Duodenal mucosa (tissue), 2 donors: ENCODE measurements around the gene PROCA1.
A peak's percentile ranks its signal among the peaks of the same experiment; 100 is the strongest.
"Not testable (repeated sequence)": the region's sequence is repeated elsewhere in the genome, so short reads cannot be mapped to it uniquely, and the experiment has no call there.

Source experiments
- H3K27ac ChIP-seq: one replicate; pipeline ENCODE4 v1.7.0; 2013; ENCODE audit warnings: low read depth, low read length
- H3K27me3 ChIP-seq, 2 donors: one replicate each; pipeline ENCODE4 v1.7.0; 2013; ENCODE audit warnings: low read length in 2 of 2, control low read depth in 1 of 2; ENCODE audit not compliant: insufficient read depth in 2 of 2, control insufficient read depth in 1 of 2
- H3K36me3 ChIP-seq, 2 donors: one replicate each; pipeline ENCODE4 v1.7.0; 2013; ENCODE audit warnings: low read length in 2 of 2, control low read depth in 1 of 2; ENCODE audit not compliant: insufficient read depth in 2 of 2, control insufficient read depth in 1 of 2
- H3K4me1 ChIP-seq, 2 donors: one replicate each; pipeline ENCODE4 v1.7.0; 2013; ENCODE audit warnings: low read length in 2 of 2, control low read depth in 1 of 2; ENCODE audit not compliant: insufficient read depth in 2 of 2, control insufficient read depth in 1 of 2
- H3K4me3 ChIP-seq, 2 donors: one replicate each; pipeline ENCODE4 v1.7.0; 2013; ENCODE audit warnings: low read length in 2 of 2, low read depth in 1 of 2
- H3K9ac ChIP-seq, 2 donors: one replicate each; pipeline ENCODE4 v1.7.0; 2013; ENCODE audit warnings: low read length in 2 of 2, low read depth in 1 of 2
- H3K9me3 ChIP-seq, 2 donors: one replicate each; pipeline ENCODE4 v1.7.0; 2013; ENCODE audit warnings: low read length in 2 of 2, control low read depth in 1 of 2; ENCODE audit not compliant: control insufficient read depth in 1 of 2

The PROCA1 gene

GRCh38 chr17:28665994-28666393 lies 45.7 kb downstream of the PROCA1 start:
- H3K9me3 ChIP-seq = no peaks in the 10 kb centered on the region
- no peak overlapping the region for H3K4me3 ChIP-seq
- H3K27me3 ChIP-seq = no peaks in the 10 kb centered on the region
- no peak overlapping the region for H3K27ac ChIP-seq
- no peak overlapping the region for H3K9ac ChIP-seq
- H3K36me3 ChIP-seq = peaks cover 8 to 26% of the 10 kb centered on the region in 2 donors
- H3K4me1 ChIP-seq = peaks cover 12 to 19% of the 10 kb centered on the region in 2 donors

GRCh38 chr17:28663723-28664122 lies 48.0 kb downstream of the PROCA1 start:
- Histone ChIP-seq H3K4me3 (peak overlapping the region; percentile 48 to 96), H3K9me3 (no peaks in the 10 kb centered on the region), H3K9ac (peak overlapping the region in 1 of 2 donors; percentile 96), H3K36me3 (peaks cover 0 to 17% of the 10 kb centered on the region in 2 donors), H3K4me1 (peaks cover 13 to 26% of the 10 kb centered on the region in 2 donors), H3K27me3 (no peaks in the 10 kb centered on the region), H3K27ac (no peak overlapping the region)

- peaks cover 0 to 14% of the 10 kb centered on the region in 2 donors for H3K36me3 ChIP-seq
- peak overlapping the region; percentile 95 for H3K27ac ChIP-seq
- no peaks in the 10 kb centered on the region for H3K27me3 ChIP-seq
- H3K4me3 ChIP-seq = peak overlapping the region; percentile 96 to 98
- H3K4me1 ChIP-seq = peaks cover 13 to 26% of the 10 kb centered on the region in 2 donors
- no peaks in the 10 kb centered on the region for H3K9me3 ChIP-seq
- peak overlapping the region; percentile 96 to 99 for H3K9ac ChIP-seq
Observed at GRCh38 chr17:28662527-28662829, 49.2 kb downstream of the PROCA1 start.

GRCh38 chr17:28661635-28662526 lies 49.8 kb downstream of the PROCA1 start, which contains the start of the genes SDF2 and SUPT6H:
SDF2 (minus strand) TSS chr17:28661906; CDS start chr17:28661876, 30 bp downstream.
SUPT6H (plus strand) TSS chr17:28662205; CDS start chr17:28673402, 11,197 bp downstream.
- H3K9ac ChIP-seq = peak within 1 kb of the TSS; percentile 96 to 99

GRCh38 chr17:28659497-28659881 lies 52.2 kb downstream of the PROCA1 start:
- not testable (repeated sequence) for H3K4me3 ChIP-seq, H3K27ac ChIP-seq, H3K27me3 ChIP-seq, H3K9ac ChIP-seq, H3K9me3 ChIP-seq
- H3K36me3 ChIP-seq = peaks cover 4 to 13% of the 10 kb centered on the region in 2 donors
- H3K4me1 ChIP-seq = peaks cover 13 to 26% of the 10 kb centered on the region in 2 donors

More at GRCh38 chr17:28661635-28662526, 49.8 kb downstream of the PROCA1 start, which contains the start of the genes SDF2 and SUPT6H:
- no peaks in the 10 kb centered on the region for H3K27me3 ChIP-seq
- H3K4me3 ChIP-seq = peak within 1 kb of the TSS; percentile 96 to 98
- no peaks in the 10 kb centered on the region for H3K9me3 ChIP-seq
- peaks cover 13 to 26% of the 10 kb centered on the region in 2 donors for H3K4me1 ChIP-seq
- peaks cover 0 to 14% of the 10 kb centered on the region in 2 donors for H3K36me3 ChIP-seq
- H3K27ac ChIP-seq = peak within 1 kb of the TSS; percentile 95

GRCh38 chr17:28658766-28659496 lies 52.8 kb downstream of the PROCA1 start:
- not testable (repeated sequence) for H3K27me3 ChIP-seq, H3K27ac ChIP-seq, H3K4me3 ChIP-seq, H3K9ac ChIP-seq, H3K9me3 ChIP-seq
- H3K36me3 ChIP-seq = peaks cover 4 to 17% of the 10 kb centered on the region in 2 donors
- H3K4me1 ChIP-seq = peaks cover 13 to 24% of the 10 kb centered on the region in 2 donors

GRCh38 chr17:28658342-28658741 lies 53.3 kb downstream of the PROCA1 start:
- not testable (repeated sequence) for H3K4me3 ChIP-seq, H3K27ac ChIP-seq, H3K27me3 ChIP-seq, H3K9me3 ChIP-seq, H3K9ac ChIP-seq
- peaks cover 4 to 21% of the 10 kb centered on the region in 2 donors for H3K36me3 ChIP-seq
- peaks cover 10 to 18% of the 10 kb centered on the region in 2 donors for H3K4me1 ChIP-seq

- Histone ChIP-seq H3K4me1 (peaks cover 5 to 13% of the 10 kb centered on the region in 2 donors), H3K27ac (no peak overlapping the region), H3K4me3 (no peak overlapping the region), H3K36me3 (peaks cover 4 to 21% of the 10 kb centered on the region in 2 donors), H3K9ac (no peak overlapping the region), H3K27me3 (no peaks in the 10 kb centered on the region), H3K9me3 (no peaks in the 10 kb centered on the region)
Observed at GRCh38 chr17:28657756-28658155, 53.9 kb downstream of the PROCA1 start.

GRCh38 chr17:28655160-28655559 lies 56.5 kb downstream of the PROCA1 start:
- H3K27ac ChIP-seq = no peak overlapping the region
- H3K9me3 ChIP-seq = no peaks in the 10 kb centered on the region
- H3K9ac ChIP-seq = no peak overlapping the region
- H3K36me3 ChIP-seq = peaks cover 4 to 35% of the 10 kb centered on the region in 2 donors
- peaks cover 0 to 3% of the 10 kb centered on the region in 2 donors for H3K4me1 ChIP-seq
- H3K4me3 ChIP-seq = no peak overlapping the region
- no peaks in the 10 kb centered on the region for H3K27me3 ChIP-seq
